GM19438 (cell line): ENCODE measurements around the gene BDH1.

ENCODE experiments used
- ATAC-seq: cut with Tn5 transposase; IDR thresholded peaks from one replicate; pipeline ENCODE4 v1.9.1; 2021; ENCODE audit warnings: low read depth; ENCODE audit not compliant: unreplicated experiment

Gene BDH1

GRCh38 chr3:197466586-197467399, 89.0 kb downstream of the BDH1 start:
- no peak for ATAC-seq

GRCh38 chr3:197465996-197466549, 89.7 kb downstream of the BDH1 start:
- ATAC-seq, result no peak

- no peak for ATAC-seq
These were observed 90.4 kb downstream of the BDH1 start for GRCh38 chr3:197465197-197465995.

GRCh38 chr3:197464794-197465193, 91.0 kb downstream of the BDH1 start:
- ATAC-seq, result no peak

- no peak for ATAC-seq
These were observed 92.5 kb downstream of the BDH1 start for GRCh38 chr3:197463279-197463678.

- no peak for ATAC-seq
These were observed 93.0 kb downstream of the BDH1 start for GRCh38 chr3:197462808-197463207.

GRCh38 chr3:197460639-197461038, 95.1 kb downstream of the BDH1 start:
- no peak for ATAC-seq

GRCh38 chr3:197460002-197460401, 95.8 kb downstream of the BDH1 start:
- ATAC-seq, result no peak
